ENCODE results near the gene ANKRD11. TPM values are rescaled to one million over a fixed set of nuclear protein-coding genes. Genes with fewer than 3 reads are reported as not detected.
"Not testable (repeated sequence)": the region's sequence is repeated elsewhere in the genome, so short reads cannot be mapped to it uniquely, and the experiment has no call there.

Gene ANKRD11
- total RNA-seq, 1 donor from 2014 or later, result 154 TPM

DNA sequence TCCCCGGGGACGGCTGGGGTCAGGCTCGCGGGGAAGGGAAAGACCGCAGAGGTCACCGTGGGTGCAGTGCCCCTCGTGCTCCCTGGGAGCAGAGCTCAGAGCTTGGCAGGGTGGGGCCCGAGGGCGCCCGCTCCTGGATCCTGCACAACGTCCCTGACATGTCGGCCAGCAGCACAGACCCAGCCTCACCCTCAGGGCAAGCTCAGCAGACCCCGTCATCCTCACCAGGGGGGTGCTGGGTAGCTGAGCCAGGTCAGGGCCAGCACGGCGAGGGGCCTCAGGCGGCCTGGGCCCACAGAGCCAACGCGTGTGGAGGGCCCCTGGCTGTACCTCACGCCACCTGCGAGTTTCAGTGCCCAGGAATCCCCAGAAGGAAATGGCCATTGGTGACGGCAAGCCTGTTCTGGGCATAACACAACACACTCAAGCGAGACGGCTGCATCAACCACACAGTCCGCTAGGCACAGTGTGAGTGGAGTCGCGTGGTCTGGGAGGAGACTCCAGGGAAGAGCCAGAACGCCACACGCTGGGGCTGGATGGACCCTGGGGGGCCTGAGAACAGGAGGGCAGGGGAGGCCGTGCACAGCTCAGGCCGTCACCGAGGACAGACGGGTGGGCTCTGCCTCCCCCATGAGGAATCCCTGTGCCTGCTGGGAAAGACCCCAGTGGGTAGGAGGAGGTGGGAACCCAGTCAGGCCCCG, 212.6 kb downstream of the ANKRD11 start:
- intact Hi-C loops (cut with micrococcal nuclease), result no loop called here

DNA sequence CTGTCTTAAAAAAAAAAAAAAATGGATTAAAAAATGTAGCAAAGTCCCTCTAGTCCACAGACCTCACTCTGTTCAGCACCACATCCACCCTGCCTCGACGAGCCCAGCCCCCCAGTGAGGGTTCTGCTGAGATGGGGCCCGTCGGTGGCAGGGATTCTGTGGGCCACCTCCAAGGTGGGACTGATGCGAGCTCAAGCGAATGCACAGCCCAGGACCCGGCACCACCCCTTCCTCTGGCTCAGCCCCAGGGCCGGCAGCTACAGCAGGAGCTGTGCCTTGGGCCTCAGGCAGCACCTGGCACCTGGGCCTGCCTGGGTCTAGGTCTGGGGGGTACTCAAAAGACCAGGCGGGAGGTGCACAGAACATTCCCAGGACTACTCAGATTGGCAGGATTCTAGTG, 213.3 kb downstream of the ANKRD11 start:
- intact Hi-C loops (cut with micrococcal nuclease), result no loop called here

DNA sequence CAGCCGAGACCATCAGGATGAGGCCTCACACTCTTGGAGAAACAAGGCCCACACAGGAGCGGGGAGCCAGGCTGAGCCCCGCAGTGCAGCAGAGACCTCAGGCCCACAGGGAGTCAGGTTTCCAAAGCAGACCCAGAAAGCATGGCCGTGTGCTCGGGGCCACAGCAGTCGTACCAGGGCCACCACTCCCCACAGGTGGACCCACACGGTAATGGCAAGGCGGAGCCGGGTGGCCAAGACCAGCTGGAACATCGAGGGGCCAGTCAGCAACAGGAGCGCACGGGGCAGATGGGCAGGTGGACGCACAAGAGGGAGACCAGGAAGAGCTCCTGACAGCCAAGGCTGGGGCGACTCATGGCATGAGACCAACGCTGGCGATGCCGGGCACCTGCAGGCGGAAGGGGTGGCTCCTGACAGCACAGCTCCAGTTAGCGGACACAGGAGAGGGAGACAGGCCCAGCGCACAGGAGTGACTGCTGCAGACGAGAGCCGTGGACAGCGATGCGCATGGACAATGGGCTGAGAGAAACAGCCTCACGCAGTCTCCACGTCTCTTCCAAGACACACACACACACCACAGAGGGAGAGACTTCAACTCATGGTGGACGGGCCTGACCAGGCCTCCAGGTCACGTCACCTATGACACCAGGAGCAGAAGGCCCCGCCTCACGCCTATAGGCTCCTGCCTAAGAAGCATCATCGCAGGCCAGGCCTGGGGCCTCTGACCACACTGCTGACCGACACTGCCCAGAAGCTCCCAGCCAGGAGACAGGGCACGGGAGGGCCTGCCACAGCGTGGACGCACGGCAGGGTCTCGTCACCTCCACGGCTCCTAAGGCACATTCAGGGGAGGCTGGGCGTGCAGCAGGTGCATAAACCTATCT, 214.3 kb downstream of the ANKRD11 start:
- intact Hi-C loops (cut with micrococcal nuclease), result no loop called here

DNA sequence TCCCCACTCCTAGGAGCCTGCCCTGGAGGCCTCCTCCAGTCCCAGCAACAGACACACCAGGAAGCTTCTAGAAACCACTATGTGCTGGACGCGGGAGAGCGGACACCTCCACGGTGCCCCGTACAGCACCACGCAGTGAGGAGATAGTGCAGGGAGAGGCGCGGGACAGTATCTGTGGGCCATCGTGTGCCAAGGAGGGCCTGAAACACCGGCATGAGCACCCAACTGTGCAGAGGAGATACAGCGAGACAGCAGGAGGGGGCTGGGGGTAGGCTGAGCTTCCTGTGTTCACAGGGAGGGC, 215.1 kb downstream of the ANKRD11 start:
- intact Hi-C loops (cut with micrococcal nuclease), result no loop called here

DNA sequence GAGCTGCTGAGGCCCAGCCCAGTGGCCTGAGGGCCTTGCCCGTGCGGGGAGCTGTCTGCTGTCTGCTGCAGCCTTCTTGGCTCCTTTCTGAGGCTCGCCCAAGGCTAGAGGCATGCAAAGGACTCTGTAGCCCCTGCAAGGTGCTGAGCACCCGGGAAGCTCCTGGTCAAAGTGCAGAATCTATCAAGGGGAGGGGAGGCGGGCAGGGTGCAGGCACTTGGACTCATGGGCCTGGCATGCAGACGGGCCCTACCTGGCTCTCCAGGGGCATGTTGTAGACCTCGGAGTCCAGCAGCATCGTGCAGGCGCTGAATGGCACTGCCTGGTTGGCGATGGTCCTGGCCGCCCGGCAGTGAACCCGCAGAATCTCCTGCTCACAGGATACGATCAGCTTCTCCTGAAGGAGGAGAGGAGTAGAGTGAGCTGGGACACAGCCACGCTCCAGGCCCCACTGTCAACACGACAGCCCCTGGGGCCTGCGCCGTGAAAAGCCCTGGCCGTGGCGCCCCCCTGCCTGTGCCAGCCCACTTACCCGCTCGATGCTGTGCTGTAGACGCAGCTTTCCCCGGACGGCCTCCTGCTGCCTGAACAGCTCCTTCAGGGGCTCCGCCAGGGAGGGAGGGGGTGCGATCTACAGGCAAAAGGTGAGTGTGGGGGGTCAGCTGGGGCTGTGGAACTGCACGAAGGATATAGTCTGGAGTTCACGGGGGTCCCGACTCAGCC, 215.6 kb downstream of the ANKRD11 start:
- intact Hi-C loops (cut with micrococcal nuclease), result no loop called here

DNA sequence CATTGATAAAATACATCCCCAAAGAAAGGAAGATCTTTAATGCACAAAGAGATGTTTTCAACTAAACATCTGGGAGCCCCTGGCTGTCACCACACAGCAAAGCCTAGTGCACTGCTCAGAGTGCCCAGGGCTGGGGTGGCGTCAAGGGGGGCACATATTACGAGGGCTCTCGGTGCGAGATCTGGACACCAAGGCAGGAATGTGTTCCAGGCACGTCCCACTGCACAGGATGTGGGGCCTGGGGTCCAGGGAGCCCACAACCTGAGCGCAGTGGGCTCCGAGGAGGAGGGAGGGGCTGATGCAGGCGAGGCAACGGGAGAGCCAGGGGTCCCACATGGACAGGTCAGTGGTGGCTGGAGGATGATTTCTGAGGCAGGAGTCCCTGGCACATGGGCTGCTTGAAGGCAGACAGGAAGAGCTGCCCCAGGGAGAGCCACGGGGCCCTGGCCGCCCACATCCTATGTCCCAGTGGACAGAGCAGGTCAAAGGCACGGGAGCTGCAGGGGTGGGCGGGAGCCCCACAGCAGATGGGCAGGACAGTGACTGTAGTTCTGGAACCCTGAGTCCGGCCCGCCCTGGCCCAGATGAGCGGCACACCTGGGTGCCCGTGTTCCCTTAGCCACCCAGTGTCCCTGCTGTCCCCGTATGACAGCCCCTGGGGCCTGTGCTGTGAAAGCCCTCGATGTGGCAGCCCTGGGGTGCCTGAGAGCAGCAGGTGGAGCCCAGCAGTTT, 216.5 kb downstream of the ANKRD11 start:
- intact Hi-C loops (cut with micrococcal nuclease), result no loop called here

DNA sequence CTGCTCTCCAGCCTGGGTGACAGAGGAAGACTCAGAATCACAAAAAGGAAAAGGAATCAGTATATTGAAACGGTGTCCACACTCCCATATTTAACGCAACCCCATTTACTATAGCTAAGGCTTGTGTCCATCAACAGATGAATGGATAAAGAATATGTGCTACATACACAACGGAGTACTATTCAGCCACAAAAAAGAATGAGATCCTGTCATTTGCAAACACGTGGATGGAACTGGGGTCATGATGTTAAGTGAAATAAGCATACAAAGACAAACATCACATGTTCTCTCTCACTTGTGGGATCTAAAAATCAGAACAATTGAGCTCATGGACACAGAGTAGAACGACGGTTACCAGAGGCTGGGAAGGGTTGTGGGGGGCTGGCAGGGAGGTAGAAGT, 217.7 kb downstream of the ANKRD11 start:
- intact Hi-C loops (cut with micrococcal nuclease), result no loop called here

DNA sequence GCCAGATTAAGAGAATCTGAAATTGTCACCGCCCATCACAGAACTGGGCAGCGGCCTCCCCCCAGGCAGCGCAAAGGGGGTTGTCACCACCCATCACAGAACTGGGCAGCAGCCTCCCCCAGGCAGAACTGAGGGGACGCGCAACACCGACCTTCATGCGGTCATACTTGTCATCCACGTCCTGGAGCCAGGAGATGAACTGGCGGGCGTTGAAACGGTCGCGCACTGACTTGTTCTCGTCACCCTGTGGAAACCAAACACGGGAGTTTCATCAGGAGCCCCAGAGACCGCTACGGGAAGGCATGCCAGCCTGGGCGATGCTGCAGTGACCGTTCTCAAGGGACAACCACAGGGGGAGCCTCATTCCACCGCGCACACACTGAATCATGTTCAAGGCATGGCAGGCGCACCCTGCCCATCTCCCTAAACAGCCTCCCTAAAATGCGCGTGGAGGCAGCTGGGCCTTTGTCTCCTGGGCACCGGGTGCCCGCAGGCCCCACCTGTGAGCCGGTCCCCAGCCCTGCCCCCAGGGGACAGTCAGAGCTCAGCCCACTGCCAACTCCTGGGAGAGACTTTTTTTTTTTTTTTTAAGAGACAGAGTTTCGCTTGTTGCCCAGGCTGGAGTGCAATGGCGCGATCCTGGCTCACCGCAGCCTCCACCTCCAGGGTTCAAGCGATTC, 219.6 kb downstream of the ANKRD11 start:
- intact Hi-C loops (cut with micrococcal nuclease), result no loop called here

DNA sequence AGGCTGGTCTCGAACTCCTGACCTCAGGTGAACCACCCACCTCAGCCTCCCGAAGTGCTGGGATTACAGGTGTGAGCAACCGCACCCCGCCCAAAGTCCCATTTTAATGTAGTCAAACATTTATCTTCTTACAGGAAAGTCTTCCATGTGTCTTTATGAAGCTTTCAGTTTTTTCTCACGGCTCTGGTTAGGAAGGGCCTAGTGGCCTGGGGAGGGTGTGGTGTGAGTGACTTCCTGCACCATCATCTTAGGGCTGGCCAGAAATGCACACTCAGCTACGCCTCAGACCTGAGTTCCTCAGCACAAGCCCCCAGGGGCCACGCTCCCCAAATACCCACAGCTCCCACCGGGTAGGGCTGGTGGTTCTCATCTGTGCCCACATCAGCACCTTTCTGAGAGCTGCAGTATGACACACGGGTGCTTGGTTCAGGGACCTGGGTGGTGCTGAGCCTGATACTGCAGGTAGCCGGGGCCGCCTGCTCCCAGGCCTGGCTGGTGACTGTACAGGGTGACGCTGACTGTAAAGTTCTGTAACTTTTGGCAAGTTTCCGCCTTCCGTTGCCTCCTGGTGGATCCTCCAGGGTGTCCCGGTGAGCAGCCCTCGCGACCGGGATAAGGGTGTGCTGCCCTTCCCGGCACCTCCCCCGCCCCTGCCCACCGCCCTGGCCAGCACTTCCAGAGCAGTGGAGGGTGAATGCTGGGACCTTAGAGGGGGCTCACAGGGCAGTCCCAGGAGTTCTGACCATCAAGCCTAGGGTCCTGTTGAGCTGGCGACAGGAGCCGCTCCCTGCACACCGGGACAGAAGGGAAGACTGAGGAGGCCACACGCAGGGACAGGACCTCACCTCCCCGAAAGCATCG, 220.3 kb downstream of the ANKRD11 start:
- intact Hi-C loops (cut with micrococcal nuclease), result no loop called here

DNA sequence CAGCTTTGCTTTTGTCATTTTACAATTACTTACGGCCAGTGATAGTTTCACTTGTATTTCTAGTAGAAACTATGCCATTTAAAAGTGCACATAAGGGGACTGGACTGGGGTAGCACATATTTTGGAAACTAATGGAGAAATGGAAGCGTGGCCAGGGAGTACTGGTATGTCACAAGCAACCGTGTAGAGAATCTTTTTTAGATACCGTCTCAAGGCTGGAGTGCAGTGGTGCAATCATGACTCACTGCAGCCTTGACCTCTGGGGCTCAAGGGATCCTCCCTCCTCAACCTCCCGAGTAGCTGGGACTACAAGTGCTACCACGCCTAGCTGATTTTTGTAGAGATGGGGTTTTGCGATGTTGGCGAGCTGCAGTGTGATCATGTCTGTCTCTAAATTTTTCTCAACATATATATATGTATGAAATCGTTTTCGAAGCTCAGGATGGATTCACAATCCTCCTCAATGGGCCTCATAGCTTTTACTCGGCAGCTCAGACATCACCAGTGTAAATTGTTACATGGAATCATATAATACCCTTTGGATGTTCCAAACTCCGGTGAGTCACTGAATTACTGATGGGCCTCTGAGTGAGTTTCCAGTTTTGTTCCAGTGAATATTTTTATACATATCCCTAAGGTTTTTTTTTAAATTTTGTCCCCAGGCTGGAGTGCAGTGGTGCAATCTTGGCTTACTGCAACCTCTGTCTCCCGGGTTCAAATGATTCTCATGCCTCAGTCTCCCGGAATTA, 221.2 kb downstream of the ANKRD11 start:
- intact Hi-C loops (cut with micrococcal nuclease), result no loop called here

DNA sequence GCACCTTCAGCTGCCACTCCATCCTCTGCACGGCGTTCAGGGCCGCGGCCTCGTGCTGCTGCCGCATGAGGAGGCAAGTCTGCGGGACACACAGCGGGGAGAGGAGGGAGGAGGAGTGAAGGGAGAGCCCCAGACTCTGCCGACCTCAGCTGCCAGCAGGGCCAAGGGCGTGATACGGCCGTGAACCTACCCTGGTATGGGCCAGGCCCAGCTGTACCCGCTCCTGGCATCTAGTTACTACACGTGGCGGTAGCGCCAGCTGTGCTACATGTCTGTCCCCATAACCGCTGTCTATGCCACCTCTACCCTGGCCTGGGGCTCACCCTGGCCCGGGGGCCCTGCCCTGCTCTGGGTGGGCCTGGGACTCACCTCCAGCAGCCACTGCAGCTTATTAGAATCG, 221.8 kb downstream of the ANKRD11 start:
- intact Hi-C loops (cut with micrococcal nuclease), result no loop called here

DNA sequence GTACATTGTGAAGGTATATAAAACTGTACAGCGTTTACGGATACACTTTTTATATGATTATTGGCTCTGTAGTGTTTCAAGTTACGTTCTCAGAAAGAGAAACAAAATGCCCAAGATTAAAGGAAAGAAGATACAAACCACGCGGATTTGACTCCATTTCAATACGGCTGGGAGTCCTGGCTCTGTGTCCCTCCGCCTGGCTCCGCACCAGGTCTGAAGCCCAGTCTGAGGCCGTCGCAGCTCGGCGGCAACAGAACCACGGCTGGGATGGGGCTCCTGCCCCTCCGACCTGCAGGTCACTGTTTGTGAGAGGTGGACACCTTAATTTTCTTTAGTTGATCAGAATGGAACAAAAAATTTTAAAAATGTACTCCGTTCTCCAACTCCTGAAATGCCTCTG, 222.6 kb downstream of the ANKRD11 start:
- intact Hi-C loops (cut with micrococcal nuclease), result not testable (repeated sequence)

DNA sequence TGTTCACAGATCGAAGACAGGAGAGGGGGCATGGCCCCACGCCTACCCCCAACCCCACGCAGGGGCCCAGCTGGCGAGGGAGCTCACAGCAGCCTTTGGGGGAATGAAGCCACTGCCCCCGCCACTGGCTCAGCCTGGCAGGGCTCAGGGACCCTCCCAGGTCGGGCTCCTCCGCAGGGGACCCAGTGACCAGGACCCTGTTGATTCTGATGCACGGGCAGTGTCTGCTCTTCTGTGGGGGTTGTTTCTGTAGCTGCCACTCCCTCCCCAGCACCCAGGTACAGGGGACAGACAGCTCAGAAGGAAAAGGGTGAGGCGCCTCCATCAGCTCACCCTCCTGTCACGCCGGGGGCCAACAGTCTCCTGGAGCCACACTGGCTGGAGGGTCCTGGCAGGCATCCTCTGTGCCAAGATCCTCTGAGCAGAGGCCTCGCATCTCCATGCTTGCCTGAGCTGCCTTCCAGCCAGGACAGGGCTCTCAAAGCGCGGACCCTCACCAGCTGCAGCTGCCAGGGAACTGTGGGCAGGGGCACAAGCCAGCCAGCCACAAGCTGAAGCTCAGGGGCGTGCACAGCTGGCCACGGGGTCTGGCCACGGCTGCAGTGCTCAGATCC, 223.7 kb downstream of the ANKRD11 start:
- intact Hi-C loops (cut with micrococcal nuclease), result no loop called here

DNA sequence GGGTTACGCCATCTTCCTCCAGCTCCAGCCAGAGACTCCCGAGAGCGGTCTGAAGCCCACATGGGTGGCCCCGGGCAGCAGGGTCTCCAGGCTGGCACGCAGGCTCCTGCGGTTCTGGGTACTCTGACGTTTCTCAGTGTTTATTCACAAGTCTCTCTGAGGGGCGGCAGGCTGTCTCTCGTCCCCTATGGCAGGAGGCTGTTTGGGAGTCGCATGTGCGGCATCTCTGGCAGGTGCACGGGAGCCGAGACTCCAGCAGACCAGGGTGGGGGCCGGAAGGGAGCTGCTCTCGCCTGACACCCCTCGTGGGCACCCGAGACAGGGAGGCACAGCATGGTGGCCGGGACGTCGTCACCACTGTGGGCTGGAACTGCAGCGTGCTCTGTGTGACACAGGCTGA, 224.7 kb downstream of the ANKRD11 start:
- intact Hi-C loops (cut with micrococcal nuclease), result no loop called here

DNA sequence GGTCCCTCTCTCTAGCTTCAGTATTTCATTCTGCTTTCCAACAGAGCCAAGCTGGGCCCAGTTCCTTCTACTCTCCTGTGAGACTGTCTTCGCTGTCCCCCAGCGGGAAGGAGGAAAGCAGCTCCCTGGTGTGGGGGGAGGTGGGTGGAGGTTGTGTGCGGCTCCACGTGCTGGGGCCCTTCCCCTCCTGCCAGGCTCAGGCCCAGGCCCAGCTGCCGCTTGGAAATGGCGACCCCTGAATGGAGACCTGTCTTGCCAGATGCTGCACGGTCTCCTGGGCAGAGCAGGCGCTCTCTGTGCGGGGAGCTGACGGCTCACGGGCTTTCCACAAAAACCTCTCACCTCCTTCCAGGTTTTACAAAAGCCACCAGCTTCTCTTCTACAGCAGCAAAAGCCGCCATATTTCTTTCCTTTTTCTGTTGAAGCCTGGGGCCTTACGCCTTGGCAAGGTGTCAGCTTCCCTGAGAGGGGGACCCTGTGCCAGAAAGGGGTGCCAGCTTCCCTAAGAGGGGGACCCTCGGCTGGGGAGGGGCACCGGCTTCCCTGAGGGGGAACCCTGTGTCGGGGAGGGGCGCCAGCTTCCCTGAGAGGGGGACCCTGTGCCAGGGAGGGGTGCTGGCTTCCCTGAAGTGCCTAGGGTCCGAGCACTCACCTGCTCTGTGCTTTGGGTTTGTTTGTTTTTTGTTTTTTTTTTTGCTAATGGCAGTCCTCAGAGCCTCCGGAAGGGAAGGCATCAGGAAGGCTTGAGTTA, 225.4 kb downstream of the ANKRD11 start:
- intact Hi-C loops (cut with micrococcal nuclease), result no loop called here

DNA sequence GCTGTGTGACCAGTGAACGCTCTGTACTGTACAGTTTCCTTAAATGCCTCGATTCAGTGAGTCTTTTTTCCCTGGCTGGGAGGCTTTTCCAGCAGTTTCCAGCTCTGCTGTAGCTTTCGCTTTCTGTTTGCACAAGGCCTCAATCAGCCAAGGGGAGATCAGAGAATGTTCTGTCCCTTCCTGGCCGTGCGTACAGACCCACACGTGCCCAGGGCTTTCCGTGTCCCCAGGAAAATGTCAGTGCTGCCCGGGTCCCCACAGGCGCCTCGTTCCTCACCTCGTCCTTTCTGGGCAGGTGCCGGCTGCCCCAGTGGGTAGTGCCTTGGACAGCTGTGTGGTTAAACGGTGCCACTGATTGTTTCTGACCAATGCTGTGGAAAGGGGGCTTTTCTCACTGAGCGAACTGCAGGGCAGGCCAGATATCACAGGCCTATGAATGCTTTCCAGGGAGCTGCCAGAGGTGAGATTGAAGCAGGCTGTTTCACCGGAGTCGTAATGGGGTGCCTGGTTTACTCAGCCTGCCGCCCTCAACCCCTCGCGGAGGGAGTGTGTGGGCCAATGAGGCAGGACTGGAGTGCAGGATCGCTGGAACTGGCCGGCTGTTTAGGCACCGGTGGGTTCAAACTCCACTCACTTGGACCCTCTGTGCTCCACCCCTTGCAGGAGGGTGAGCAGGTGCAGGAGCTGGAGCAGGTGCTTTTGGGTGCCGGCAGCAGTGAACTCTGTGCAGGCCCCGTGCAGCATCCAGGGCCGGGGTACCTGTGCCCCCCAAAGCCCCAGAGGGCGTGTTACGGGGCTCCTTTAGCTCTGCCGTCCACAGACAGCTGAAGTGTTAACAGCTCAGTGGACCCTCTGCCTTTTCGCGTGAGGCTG, 228.4 kb downstream of the ANKRD11 start:
- intact Hi-C loops (cut with micrococcal nuclease), result no loop called here

DNA sequence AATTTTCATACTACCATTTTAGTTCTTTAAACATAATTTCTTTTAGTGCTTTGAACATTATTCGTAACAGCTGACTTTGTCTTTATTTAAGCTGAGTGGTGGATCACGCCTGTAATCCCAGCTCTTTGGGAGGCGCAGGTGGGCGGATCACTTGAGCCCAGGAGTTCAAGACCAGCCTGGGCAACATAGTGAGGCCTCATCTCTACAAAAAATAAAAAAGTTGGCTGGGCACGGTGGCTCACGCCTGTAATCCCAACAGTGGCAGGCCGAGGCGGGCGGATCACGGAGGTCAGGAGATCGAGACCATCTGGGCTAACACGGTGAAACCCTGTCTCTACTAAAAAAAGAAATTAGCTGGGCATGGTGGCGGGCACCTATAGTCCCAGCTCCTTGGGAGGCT, 230.5 kb downstream of the ANKRD11 start:
- intact Hi-C loops (cut with micrococcal nuclease), result not testable (repeated sequence)
